ENCODE measurements around the gene SPEM3.

The SPEM3 gene

GRCh38 chr17:7403977-7404736, 24.5 kb upstream of the SPEM3 start, which contains the start of gene TMEM256:
TMEM256 (minus strand) TSS chr17:7404097; CDS start chr17:7404084, 13 bp downstream.
- DNase-seq (ENCODE audit: low spot score): peak; percentile 96

- peak; percentile 68 for DNase-seq (ENCODE audit: low spot score)
Measured at GRCh38 chr17:7404737-7405349, 23.8 kb upstream of the SPEM3 start.

GRCh38 chr17:7405350-7406234, 23.1 kb upstream of the SPEM3 start:
- no peak for DNase-seq (ENCODE audit: low spot score)

DNA sequence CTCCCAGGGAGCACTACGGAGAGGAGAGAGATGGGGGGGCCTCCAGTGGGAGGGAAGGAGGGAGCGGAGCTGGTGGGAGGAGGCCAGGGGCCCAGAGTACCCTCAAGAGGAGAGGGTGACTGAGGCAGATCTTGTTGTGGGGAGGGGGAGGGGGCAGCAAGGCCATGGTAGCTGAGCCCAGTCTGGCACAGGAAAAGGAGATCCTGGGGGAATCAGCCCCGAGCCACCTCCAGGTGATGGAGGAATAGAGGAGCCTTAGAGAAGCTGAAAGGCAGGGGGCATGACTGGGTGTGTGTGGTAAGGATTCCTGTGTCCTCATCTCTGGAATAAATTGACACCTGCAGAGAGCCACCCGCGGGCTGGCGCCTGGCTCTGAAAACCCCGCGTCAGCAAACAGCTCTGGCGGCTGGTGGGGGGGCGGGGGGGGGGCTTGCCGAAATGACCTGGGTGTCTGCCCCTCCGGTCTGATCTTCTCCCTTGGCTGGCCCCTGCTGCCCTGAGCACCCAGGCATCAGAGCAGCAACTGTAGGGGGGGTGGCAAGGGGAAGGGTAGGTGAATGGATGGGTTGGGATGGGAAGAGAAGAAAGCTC, 22.3 kb upstream of the SPEM3 start:
- no peak for DNase-seq (ENCODE audit: low spot score)

DNA sequence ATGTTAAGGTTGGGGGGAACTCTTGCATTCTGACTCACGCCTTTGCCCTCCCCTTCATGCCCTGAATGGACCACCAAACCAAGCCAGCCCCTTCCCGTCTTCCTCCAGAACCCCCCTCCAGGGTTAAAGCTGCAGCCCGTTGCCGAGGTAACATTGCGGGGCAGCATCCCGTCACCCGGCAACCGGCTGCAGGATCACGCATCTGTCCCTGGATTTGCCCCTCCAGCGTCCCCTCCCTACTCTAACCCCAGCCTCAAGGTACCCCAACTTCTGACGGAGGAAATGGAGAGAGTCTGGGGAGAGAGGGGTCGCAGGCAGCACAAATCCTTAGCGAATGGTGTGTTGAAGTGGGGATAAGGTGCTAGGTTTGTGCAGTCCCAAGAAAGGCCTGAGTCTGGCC, 21.6 kb upstream of the SPEM3 start:
- no peak for DNase-seq (ENCODE audit: low spot score)

DNA sequence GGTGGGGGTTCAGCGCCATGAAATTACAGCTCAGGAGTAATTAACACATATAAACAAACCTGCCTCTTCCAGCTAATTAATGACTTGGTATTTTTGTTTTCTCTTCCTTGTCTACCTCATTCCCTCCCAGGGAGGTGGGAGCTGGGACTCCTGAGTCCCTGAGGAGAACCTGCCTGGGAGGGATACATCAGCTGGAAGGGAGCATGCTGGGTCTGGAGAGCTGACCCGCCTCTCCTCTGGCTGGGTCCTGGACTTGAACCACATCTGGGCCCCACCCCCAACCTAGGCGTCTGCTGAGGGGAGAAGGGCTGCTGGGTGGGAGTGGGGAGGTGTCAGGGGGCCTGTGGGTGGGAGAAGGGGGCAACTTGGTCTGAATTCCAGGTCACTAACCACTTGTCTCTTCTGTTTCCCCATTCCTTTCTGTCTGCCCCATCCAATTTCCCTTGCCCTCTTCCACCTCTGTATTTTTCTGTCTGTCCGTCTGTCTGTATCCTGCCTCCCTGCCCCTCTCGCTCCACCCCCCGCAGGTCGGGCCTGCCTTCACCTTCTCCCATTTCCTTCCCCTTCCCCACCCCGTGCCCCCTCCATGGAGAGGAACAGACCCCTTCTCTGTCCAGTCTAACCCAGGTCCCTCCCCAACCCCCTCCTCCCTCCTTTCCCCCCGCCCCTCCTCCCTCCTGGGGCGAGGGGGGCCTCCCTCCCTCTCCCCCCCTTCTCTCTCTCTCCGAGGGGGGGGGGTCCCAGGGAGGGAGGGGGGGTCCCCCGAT, 21.0 kb upstream of the SPEM3 start, which contains the start of gene NLGN2:
Gene NLGN2, plus strand, starts transcription at position 361 of the 767 bp plus-strand sequence. CDS start 411 bp downstream, outside the sequence.
- no peak for DNase-seq (ENCODE audit: low spot score)

DNA sequence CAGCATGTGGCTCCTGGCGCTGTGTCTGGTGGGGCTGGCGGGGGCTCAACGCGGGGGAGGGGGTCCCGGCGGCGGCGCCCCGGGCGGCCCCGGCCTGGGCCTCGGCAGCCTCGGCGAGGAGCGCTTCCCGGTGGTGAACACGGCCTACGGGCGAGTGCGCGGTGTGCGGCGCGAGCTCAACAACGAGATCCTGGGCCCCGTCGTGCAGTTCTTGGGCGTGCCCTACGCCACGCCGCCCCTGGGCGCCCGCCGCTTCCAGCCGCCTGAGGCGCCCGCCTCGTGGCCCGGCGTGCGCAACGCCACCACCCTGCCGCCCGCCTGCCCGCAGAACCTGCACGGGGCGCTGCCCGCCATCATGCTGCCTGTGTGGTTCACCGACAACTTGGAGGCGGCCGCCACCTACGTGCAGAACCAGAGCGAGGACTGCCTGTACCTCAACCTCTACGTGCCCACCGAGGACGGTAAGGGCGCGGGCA, 20.4 kb upstream of the SPEM3 start:
- peak; percentile 25 for DNase-seq (ENCODE audit: low spot score)

DNA sequence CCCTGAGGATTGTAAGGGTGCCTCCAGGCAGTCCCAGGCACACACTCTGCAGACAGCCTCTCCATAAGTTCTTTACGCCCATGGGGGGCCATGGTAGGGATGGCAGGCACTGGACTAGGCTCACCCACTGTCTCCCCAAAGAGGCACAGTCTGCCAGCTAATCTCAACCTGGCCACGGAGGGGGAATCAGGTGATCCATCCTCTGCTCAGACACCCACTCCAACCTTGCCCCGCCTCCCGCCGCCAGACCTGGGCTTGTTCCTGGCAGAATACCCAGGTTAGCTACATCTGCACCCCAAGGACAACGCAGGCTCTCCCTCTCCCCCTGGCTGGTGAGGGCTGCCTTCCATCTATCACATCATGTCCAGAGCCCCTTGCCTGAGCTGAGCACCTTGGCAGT, 19.8 kb upstream of the SPEM3 start:
- DNase-seq (ENCODE audit: low spot score): no peak

DNA sequence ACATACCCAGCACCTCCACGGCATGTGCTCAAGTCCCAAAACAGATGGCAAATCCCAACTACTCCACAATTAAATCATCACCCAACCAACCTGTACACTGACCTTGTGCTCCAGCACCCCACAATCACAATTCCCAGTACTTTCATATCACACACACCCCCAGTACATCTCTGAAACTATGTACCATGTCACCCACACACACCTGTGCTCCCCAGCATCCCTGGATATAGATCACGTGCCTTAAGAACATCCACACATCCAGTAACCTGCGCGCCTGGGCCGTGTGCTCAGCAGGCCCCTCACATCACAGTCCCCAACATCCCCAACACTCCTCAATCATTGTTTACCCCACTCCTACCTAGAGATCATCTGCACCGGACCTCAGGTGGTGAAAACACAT, 18.9 kb upstream of the SPEM3 start:
- no peak for DNase-seq (ENCODE audit: low spot score)

- DNase-seq (ENCODE audit: low spot score): no peak
Measured at GRCh38 chr17:7410634-7411426, 17.8 kb upstream of the SPEM3 start.

DNA sequence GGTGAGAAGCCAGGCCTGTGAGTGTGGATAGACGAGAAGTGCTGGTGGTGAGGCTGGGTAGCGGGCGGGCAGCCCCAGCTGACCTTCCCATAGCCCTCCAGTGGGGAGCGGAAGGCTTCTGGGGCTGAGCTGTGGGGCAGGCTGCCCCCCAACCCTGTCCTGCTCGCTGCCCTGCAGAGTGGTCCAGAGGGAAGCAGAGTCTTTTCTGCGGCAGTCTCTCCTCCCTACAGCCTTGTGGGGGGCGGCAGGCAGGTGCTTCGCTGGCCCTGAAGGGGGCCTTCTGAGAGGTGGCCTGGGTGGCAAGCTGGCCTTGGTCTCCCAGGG, 17.3 kb upstream of the SPEM3 start:
- no peak for DNase-seq (ENCODE audit: low spot score)

- DNase-seq (ENCODE audit: low spot score): no peak
Measured at GRCh38 chr17:7413346-7413985, 15.2 kb upstream of the SPEM3 start.

- no peak for DNase-seq (ENCODE audit: low spot score)
Measured at GRCh38 chr17:7414837-7415236, 13.8 kb upstream of the SPEM3 start.

GRCh38 chr17:7415784-7416183, 12.9 kb upstream of the SPEM3 start:
- no peak for DNase-seq (ENCODE audit: low spot score)

DNA sequence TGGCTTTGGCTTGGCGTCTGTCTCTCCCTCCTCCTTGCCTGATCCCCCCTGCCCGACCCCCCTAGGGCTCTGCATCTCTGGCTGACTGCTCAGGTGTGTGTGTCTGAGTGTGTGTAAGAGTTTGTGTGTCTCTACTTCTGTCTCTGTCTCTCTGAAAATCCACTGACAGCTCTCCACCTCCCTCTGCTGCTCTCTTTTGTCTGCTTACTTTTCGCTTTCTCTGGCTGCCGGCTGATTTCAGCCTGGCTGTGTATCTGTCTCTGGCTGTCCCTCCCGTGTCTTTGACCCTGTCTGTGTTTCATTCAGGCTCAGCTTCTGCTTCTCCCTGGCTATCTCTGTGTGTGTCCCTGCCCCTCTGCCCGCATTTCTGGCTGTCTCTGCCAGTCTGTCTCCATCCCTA, 12.3 kb upstream of the SPEM3 start:
- no peak for DNase-seq (ENCODE audit: low spot score)

- no peak for DNase-seq (ENCODE audit: low spot score)
Measured at GRCh38 chr17:7417056-7417655, 11.5 kb upstream of the SPEM3 start.

DNA sequence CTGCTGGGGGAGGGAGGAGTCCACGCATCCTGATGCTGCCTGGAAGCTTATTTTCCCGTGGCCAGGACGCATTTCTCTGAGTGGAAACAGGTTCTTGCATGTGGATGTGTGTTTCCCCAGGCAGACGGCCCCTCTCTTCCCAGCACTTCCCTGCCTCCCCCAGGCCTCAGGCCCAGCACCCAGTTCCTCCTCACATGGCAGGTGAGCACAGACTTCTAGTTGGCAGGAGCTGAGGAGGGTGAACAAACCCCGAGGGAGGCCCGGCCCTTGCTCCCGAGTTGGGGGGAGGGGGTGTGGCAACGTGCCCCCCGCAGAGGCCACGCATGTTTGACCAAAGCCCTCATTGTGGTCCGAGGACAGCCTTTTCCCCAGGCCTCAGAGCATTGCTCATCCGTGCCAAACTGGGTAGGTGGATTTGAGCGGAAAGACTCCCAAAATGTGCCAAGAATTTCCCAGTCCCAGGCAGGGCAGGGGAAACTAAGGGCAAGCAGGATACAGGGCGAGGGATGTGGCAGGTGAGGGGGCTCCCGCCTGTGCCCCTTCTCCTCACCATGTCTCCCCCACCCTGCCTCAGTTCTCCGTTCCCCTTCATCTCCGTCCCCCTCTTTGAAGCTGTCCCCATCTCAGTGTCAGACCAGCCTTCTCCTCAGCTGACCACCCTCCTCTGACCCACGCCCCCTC, 10.0 kb upstream of the SPEM3 start:
- no peak for DNase-seq (ENCODE audit: low spot score)

GRCh38 chr17:7419819-7420610, 8.6 kb upstream of the SPEM3 start, which contains the start of gene SPEM1:
SPEM1 (plus strand) TSS chr17:7420324; CDS start chr17:7420385, 61 bp downstream.
- no peak for DNase-seq (ENCODE audit: low spot score)

Measured in CD4-positive, alpha-beta T cell treated with Interleukin-15 for 4 hours (primary cell).